RWPE2 (cell line): ENCODE results near the gene PLCD4.
A peak's percentile ranks its signal among the peaks of the same experiment; 100 is the strongest.

Experiments
- ATAC-seq: fragments of 200-7000 bp; cut with Tn5 transposase; 3 replicates; pipeline ENCODE4 v1.9.1; 2021; ENCODE audit warnings: low read depth
- DNase-seq: peaks from one replicate; pipeline ENCODE4 v3.0.0-alpha.2; 2020; ENCODE audit warnings: low spot score
- H3K27ac ChIP-seq: fragments of 450-650 bp; 2 replicates; pipeline ENCODE4 v1.5.1; 2017; ENCODE audit warnings: mild to moderate bottlenecking; ENCODE audit not compliant: poor library complexity, severe bottlenecking
- H3K27me3 ChIP-seq: fragments of 250-450 bp; sonication (Bioruptor Pico); 2 replicates; pipeline ENCODE4 v1.5.1; 2021; ENCODE audit warnings: mild to moderate bottlenecking, moderate library complexity; ENCODE audit not compliant: insufficient read depth, poor library complexity, severe bottlenecking
- H3K36me3 ChIP-seq: fragments of 250-450 bp; sonication (Bioruptor Pico); 2 replicates; pipeline ENCODE4 v1.5.1; 2020; ENCODE audit warnings: low read depth, mild to moderate bottlenecking, moderate library complexity
- H3K4me1 ChIP-seq: fragments of 250-450 bp; sonication (Bioruptor Pico); 2 replicates; pipeline ENCODE4 v1.5.1; 2021; ENCODE audit warnings: mild to moderate bottlenecking, moderate library complexity; ENCODE audit not compliant: insufficient read depth, poor library complexity, severe bottlenecking
- H3K4me3 ChIP-seq: fragments of 250-450 bp; sonication (Bioruptor Pico); 2 replicates; pipeline ENCODE4 v1.5.1; 2021; ENCODE audit warnings: mild to moderate bottlenecking, moderate library complexity; ENCODE audit not compliant: severe bottlenecking
- H3K9me3 ChIP-seq: fragments of 250-450 bp; sonication (Bioruptor Pico); 2 replicates; pipeline ENCODE4 v1.5.1; 2021; ENCODE audit warnings: mild to moderate bottlenecking, moderate library complexity; ENCODE audit not compliant: severe bottlenecking
- TF ChIP-seq, protein P1 (sequence below): fragments of 450-650 bp; IDR thresholded peaks from one replicate; pipeline ENCODE4 v1.5.1; 2017; ENCODE audit warnings: mild to moderate bottlenecking, moderate library complexity; ENCODE audit not compliant: poor library complexity, severe bottlenecking

PLCD4 gene

DNA sequence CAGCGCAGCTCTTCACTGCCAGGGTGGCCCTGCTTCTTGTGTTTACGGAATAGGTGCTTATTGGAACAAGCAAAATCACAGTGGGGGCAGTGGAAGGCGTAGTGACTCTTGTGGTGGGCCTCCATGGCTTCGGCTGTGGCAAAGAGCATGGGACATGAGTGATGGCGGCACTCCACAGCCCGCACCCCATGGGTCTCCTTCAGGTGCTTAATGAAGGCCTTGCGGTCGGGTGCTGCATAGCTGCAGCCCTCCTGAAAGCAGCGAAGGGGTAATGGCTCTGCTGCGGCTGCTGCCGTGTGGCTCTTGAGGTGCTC, 41.0 kb downstream of the PLCD4 start:
- H3K9me3 ChIP-seq: no peaks in the 10 kb centered on the region
- TF ChIP-seq, protein P1, sequence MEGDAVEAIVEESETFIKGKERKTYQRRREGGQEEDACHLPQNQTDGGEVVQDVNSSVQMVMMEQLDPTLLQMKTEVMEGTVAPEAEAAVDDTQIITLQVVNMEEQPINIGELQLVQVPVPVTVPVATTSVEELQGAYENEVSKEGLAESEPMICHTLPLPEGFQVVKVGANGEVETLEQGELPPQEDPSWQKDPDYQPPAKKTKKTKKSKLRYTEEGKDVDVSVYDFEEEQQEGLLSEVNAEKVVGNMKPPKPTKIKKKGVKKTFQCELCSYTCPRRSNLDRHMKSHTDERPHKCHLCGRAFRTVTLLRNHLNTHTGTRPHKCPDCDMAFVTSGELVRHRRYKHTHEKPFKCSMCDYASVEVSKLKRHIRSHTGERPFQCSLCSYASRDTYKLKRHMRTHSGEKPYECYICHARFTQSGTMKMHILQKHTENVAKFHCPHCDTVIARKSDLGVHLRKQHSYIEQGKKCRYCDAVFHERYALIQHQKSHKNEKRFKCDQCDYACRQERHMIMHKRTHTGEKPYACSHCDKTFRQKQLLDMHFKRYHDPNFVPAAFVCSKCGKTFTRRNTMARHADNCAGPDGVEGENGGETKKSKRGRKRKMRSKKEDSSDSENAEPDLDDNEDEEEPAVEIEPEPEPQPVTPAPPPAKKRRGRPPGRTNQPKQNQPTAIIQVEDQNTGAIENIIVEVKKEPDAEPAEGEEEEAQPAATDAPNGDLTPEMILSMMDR: peak; percentile 48
- H3K27ac ChIP-seq: no peak overlapping the region
- no peaks in the 10 kb centered on the region for H3K27me3 ChIP-seq
- H3K4me3 ChIP-seq: no peak overlapping the region
- peaks cover 93% of the 10 kb centered on the region for H3K36me3 ChIP-seq
- no peak for DNase-seq
- no peaks in the 10 kb centered on the region for H3K4me1 ChIP-seq
- ATAC-seq: no peak

DNA sequence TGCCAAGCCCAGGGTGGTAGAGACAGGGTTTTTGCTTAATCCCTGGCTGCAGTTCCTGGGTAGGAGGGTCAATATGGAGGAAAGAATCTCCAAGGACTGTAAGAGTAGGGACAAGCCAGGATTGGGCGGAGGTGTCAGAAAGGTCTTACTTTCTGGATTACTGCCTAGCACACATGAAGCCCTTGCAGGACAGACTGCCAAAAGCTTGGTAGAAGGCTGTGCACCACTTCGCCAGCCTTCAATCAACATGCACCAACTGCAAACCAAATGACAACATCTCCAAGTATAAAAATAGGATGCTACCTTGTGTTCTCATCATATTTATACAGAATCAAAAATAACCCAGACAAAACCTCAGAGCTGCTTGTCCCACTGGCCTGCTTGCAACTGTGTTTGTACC, 48.1 kb downstream of the PLCD4 start:
- Histone ChIP-seq H3K4me3 (no peak overlapping the region), H3K9me3 (no peaks in the 10 kb centered on the region), H3K4me1 (no peaks in the 10 kb centered on the region), H3K36me3 (peaks cover 71% of the 10 kb centered on the region), H3K27ac (no peak overlapping the region), H3K27me3 (no peaks in the 10 kb centered on the region)
- TF ChIP-seq, protein P1: no peak
- ATAC-seq (no peak), DNase-seq (no peak)

DNA sequence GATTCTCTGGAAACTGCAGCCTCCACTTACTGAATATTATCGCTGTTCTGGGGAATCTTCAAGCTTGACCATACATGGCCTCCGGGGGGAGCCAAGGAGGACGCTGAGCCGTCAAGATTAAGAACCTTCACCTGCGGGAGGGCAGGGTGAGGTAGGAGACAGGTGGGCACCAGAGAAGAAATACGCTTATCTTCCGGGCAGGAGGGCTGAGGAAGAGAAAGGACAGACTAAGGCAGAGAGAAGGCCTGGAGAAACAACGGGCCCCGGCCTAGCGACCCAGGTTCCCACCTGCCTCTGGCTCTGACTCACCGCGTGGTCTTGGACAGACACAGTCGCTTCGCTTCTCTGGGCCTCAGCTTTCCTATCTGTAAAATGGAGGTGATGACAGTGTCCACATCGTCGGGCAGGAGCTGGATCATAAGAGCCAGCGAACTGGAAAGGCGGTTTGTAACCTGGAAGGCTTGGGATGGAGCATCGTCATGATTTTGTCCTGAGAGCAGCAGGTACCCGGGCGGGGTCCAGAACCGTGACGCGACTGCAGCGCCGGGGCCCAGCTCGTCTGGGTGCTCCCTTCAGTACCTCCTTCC, 51.1 kb downstream of the PLCD4 start:
- no peaks in the 10 kb centered on the region for H3K27me3 ChIP-seq
- H3K27ac ChIP-seq: peak overlapping the region; percentile 42
- H3K4me3 ChIP-seq: peak overlapping the region; percentile 83
- peaks cover 59% of the 10 kb centered on the region for H3K36me3 ChIP-seq
- TF ChIP-seq, protein P1: peak; percentile 68
- no peaks in the 10 kb centered on the region for H3K9me3 ChIP-seq
- DNase-seq: no peak
- no peaks in the 10 kb centered on the region for H3K4me1 ChIP-seq
- ATAC-seq: peak; percentile 52

GRCh38 chr2:218659258-218659987, 51.7 kb downstream of the PLCD4 start, which contains the start of the genes BCS1L and ZNF142:
Gene BCS1L, plus strand, starts transcription at chr2:218659683. Its CDS starts 1,305 bp downstream, at chr2:218660988.
Gene ZNF142, minus strand, starts transcription at chr2:218659623. Its CDS starts 3,194 bp downstream, at chr2:218656429.
- H3K36me3 ChIP-seq: peaks cover 54% of the 10 kb centered on the region

More at GRCh38 chr2:218659258-218659987, 51.7 kb downstream of the PLCD4 start, which contains the start of the genes BCS1L and ZNF142:
- TF ChIP-seq, protein P1: no peak
- Histone ChIP-seq H3K4me3 (peak within 1 kb of the TSS; percentile 83), H3K9me3 (no peaks in the 10 kb centered on the region), H3K27ac (peak within 1 kb of the TSS; percentile 42), H3K27me3 (no peaks in the 10 kb centered on the region), H3K4me1 (no peaks in the 10 kb centered on the region)
- DNase-seq (peak; percentile 94), ATAC-seq (peak; percentile 95)
